GM10847 (cell line): ENCODE measurements around the gene XRCC4.

ENCODE experiments used
- POLR2A ChIP-seq: IDR thresholded peaks from 2 replicates; pipeline ENCODE4 v1.6.1; 2011; ENCODE audit not compliant: insufficient read length; ENCODE audit errors: extremely low read depth

XRCC4 gene

DNA sequence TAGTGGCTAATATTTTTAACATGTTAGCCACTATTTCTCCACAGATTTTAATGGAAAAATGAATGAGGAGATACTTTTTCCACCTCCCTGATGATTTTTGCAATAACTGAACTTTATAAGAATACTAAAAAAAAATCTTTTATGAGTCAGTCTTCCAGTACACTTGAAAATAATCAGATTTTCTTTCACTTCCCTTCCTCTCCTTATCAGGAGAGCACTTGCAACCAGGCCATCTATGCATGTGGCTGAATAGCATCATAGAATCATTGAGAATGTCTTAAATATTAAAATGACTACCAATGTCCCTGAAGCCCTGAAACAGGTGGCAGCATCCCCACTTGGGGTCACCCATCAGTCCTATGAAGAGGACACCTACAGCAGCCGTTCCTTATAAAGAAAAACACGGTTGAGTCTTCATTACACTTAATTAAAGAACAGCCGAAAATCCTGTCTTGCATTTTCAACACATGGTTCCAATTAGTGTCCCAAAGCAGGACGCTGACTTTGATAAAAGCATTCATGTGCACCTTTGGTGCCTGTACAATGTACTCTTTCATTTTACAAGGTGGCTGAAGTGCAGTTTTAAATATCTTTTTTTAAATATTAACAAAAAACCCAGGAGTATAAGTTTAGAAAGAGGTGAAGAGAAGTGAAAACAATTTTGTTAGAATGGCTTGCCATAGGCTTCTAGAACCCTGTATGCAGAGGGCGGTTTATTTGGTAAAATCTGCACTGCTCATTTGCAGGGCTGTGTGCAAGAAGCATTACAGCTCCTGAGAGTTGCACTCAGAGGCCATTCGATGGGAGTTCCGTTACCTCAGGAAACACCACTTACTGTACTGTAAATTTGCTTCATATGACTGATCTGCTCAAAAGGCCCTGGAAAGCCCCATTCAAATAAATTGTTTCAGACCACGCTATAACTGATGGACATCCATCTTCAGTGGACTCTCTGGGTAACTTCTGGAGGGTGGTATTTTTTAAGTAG, 287.3 kb downstream of the XRCC4 start:
- no peak for TF ChIP-seq POLR2A

DNA sequence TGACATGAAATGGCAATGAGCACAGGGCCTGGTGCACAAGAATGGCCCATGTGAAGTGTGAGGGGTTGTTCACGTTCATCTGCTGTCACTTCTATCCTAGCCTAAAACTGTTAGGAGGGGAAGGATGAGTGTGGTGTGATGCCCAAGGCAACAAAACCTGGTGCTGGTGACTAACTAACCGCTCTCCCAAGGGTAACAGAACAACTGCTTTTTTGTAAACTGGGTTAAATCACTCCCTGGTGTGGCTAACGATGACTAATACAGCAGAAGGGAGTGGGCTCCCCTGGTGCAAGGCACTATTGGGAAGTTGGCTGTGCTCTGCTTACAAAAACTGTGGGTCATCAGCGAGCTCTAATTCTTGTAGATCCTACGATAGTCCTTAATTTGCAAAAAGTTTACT, 291.0 kb downstream of the XRCC4 start:
- no peak for TF ChIP-seq POLR2A

DNA sequence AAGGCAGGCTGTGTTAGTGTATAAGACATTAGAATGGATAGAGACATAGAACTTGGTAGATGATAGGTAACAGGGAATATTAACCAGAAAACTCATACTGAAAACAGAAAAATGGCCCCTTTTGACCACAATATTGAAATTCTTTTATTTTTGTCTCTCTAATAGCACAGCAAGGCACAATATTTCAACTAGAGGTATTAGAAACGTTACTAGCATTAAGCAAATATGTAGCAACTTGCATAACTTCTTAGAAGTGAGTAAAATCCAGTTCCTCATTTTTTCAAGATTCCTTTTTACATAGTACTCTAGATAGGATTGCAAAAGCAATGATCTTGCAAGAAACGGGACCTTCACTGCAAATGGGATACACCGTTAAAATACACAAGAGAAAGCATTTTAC, 291.5 kb downstream of the XRCC4 start:
- no peak for TF ChIP-seq POLR2A

DNA sequence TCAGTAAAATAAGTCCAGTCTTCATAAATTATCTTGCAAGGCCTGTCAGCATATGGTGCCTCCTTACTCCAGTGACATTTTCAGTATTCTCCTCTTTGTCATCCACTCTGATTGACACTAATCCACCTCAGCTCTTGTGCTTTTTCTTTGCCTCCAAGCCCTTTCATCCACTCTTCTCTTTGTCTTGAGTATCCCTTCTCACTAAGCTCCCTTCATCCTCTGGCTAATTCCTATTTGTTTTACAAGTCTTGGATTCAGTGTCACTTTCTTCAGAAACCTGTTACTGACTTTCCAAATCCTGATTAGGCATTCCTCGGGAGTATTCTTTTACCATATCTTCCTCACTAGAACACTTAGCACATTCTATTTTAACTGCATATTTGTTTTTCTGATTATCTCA, 293.6 kb downstream of the XRCC4 start:
- no peak for TF ChIP-seq POLR2A

- no peak for TF ChIP-seq POLR2A
Observed at GRCh38 chr5:83371726-83372125, 294.4 kb downstream of the XRCC4 start.

DNA sequence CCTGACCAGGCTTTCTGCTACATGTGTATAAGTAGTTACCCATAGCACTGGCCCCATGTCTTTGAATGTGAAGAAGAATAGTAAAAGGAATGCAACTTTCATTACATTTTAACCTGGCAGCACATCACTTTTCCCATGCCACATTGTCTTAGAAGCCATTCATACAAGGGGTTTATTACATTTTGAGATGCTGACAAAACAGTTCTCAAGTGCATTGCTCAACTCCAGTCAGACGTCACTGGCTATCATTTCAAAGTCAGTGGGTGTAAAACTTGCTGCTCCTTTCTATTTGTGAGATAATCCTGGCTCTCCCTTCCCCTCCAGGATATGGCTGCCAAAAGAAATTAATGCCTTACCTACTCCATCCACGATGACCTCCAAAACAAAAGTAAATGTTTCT, 297.2 kb downstream of the XRCC4 start:
- TF ChIP-seq POLR2A, result no peak

- no peak for TF ChIP-seq POLR2A
Observed at GRCh38 chr5:83375049-83375745, 297.9 kb downstream of the XRCC4 start.

DNA sequence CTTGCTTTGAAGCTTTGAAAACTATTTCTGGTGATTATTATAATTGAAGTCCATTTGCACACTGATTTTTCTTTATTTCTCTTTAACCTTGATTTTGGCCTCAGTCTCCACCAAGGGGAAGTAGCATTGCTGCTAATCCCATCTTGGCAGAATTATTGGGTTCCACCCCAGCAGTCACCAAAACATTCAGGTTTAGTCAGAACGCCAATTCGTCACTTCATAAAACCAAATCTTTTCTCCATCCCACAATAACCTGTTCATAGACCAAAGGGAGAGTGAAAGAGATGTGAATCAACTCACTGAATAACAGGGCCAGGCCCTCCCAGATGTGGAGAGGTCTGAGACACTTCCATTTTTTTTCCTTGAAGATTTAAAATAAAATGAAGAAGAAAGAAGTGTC, 299.1 kb downstream of the XRCC4 start:
- no peak for TF ChIP-seq POLR2A

- no peak for TF ChIP-seq POLR2A
Observed at GRCh38 chr5:83377131-83377865, 300.0 kb downstream of the XRCC4 start.

DNA sequence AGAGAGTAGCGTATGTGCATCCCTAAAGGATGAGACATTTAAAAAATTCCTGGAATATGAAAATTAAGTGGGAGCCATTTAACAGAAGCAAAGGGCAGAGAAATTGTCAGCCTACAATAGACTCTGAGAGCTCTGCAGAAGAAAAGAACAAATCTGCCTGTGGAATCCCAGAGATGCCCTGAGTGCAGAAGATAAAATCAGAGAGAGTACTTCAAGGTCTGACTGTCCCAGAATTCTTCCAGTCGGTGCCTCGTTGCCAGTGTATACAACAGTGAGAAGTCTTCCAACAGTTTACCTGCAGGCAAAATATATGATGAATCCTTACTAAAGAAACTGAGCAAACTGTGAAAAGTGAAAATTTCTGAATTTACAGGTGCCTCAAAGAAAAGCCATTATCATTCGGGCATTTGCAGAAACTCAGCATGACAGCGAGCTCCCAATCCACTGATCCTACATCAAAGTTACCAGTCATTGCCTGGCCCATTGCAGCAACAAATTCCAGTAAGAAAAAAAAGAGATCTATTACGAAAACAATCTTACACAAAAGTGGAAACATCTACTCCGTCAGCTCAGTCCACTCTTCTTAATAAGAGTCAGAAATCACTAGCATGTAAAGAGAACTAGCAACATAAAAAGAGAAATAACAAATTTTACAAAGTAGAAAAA, 301.4 kb downstream of the XRCC4 start:
- TF ChIP-seq POLR2A, result no peak

GRCh38 chr5:83385812-83386211, 308.5 kb downstream of the XRCC4 start:
- TF ChIP-seq POLR2A, result no peak

- no peak for TF ChIP-seq POLR2A
Observed at GRCh38 chr5:83387041-83387440, 309.7 kb downstream of the XRCC4 start.

- TF ChIP-seq POLR2A, result no peak
Observed at GRCh38 chr5:83388608-83389007, 311.3 kb downstream of the XRCC4 start.

- TF ChIP-seq POLR2A, result no peak
Observed at GRCh38 chr5:83392766-83393503, 315.6 kb downstream of the XRCC4 start.
